Neuron (in vitro differentiated cells): Measurements from ENCODE around the gene TRIM46.
"Not testable (repeated sequence)": the region's sequence is repeated elsewhere in the genome, so short reads cannot be mapped to it uniquely, and the experiment has no call there.

Experiments used
- H2AFZ ChIP-seq: one replicate; pipeline ENCODE4 v1.6.1; 2013; ENCODE audit warnings: low read depth, mild to moderate bottlenecking, inconsistent platforms, low read length, moderate library complexity
- H3K27me3 ChIP-seq: one replicate; pipeline ENCODE4 v1.6.1; 2013; ENCODE audit warnings: low read length; ENCODE audit not compliant: insufficient read depth
- H3K36me3 ChIP-seq: one replicate; pipeline ENCODE4 v1.6.1; 2013; ENCODE audit warnings: low read length; ENCODE audit not compliant: insufficient read depth
- H3K4me1 ChIP-seq: one replicate; pipeline ENCODE4 v1.6.1; 2013; ENCODE audit warnings: low read length; ENCODE audit not compliant: insufficient read depth
- H3K4me3 ChIP-seq: 2 replicates; pipeline ENCODE4 v1.5.1; 2013; ENCODE audit warnings: mild to moderate bottlenecking, low read length, moderate library complexity
- H3K9me3 ChIP-seq: one replicate; pipeline ENCODE4 v1.6.1; 2013; ENCODE audit warnings: low read length

TRIM46 gene

DNA sequence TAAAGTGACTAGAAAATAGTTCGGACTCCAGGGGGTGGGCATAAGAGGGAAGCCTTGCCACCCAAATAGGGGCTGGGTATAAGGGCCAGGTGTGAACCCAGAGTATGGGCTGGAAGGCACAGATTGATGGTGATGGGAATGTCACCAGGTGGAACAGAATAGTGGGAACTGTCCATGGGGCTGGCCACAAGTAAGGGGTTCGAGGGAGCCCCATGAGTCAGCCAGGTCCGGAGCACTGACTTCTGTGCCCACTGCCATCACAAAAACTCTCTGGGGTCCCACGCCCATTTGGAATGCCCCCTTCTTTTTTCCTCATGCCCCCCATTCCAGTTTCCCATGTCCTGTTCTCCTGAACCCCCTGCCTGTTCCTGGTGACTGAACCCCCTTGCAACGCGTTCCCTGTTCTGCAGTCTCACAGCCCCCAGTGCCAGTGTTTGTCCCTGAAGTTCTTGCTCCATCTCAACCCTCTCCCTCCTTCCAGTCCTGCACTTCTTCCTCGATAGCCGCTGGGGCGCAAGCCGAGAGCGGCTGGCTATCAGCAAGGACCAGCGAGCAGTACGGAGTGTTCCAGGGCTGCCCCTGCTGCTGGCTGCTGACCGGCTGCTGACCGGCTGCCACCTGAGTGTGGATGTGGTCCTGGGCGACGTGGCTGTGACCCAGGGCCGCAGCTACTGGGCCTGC, 7.9 kb downstream of the TRIM46 start:
- Histone ChIP-seq H3K27me3 (no peaks in the 10 kb centered on the region), H3K4me1 (no peaks in the 10 kb centered on the region), H2AFZ (no peak overlapping the region), H3K9me3 (no peaks in the 10 kb centered on the region), H3K4me3 (no peak overlapping the region), H3K36me3 (peaks cover 18% of the 10 kb centered on the region)

DNA sequence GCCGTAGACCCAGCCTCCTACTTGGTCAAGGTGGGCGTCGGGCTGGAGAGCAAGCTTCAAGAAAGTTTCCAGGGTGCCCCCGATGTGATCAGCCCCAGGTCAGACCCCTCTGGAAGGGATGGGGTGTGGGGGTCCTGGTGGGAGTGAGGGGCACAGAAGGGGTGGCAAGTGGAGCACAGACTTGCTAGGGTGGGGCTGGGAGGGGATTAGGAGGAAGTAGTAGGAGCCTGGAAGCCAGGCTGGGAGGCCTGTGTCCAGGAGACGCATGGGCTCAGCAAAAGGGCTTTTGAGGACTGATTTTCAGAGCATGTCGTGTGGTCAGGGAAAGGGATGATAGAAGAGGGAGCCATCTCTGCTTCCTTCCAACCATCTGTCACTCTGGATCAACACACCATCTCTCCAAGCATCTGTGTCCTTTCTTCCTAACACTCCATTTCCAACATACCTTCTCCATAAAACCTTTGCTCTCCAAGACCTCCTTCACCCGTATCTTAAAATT, 8.5 kb downstream of the TRIM46 start:
- peaks cover 18% of the 10 kb centered on the region for H3K36me3 ChIP-seq
- no peaks in the 10 kb centered on the region for H3K27me3 ChIP-seq
- H3K4me3 ChIP-seq: no peak overlapping the region
- H3K9me3 ChIP-seq: no peaks in the 10 kb centered on the region
- H3K4me1 ChIP-seq: no peaks in the 10 kb centered on the region
- no peak overlapping the region for H2AFZ ChIP-seq

DNA sequence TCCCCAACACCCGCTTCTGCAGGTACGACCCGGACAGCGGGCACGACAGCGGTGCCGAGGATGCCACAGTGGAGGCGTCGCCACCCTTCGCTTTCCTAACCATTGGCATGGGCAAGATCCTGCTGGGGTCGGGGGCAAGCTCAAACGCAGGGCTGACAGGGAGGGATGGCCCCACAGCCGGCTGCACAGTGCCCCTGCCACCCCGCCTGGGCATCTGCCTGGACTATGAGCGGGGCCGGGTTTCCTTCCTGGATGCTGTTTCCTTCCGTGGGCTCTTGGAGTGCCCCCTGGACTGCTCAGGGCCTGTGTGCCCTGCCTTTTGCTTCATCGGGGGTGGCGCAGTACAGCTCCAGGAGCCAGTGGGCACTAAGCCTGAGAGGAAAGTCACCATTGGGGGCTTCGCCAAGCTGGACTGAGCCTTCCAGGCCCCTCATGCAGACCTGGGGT, 10.1 kb downstream of the TRIM46 start:
- no peaks in the 10 kb centered on the region for H3K9me3 ChIP-seq
- peaks cover 9% of the 10 kb centered on the region for H3K36me3 ChIP-seq
- H3K4me3 ChIP-seq: no peak overlapping the region
- no peaks in the 10 kb centered on the region for H3K4me1 ChIP-seq
- no peaks in the 10 kb centered on the region for H3K27me3 ChIP-seq
- H2AFZ ChIP-seq: no peak overlapping the region

DNA sequence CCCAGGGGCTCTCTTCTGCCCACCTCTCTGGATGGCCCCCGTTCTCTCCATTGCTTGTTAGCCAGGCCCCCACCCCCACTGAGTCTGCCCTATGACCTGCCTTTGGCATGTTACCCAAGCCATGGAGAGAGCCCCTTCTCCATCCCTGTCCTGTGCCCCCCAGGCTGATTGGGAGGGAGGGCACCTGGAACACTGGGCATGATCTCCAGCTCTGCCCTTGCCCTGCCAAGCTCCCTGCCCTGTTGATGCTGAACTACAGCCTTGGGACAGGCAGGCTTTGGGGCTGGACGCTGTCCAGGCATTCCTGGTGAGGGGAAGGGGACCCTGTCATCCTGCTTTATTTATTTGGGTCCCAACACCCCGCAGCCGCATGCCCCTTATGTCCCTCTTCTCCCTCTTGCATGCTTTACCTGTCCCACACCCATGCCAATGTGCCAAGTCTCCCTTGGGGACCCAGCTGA, 10.7 kb downstream of the TRIM46 start:
- Histone ChIP-seq H3K36me3 (peaks cover 5% of the 10 kb centered on the region), H2AFZ (no peak overlapping the region), H3K4me3 (no peak overlapping the region), H3K9me3 (no peaks in the 10 kb centered on the region), H3K4me1 (no peaks in the 10 kb centered on the region), H3K27me3 (no peaks in the 10 kb centered on the region)

DNA sequence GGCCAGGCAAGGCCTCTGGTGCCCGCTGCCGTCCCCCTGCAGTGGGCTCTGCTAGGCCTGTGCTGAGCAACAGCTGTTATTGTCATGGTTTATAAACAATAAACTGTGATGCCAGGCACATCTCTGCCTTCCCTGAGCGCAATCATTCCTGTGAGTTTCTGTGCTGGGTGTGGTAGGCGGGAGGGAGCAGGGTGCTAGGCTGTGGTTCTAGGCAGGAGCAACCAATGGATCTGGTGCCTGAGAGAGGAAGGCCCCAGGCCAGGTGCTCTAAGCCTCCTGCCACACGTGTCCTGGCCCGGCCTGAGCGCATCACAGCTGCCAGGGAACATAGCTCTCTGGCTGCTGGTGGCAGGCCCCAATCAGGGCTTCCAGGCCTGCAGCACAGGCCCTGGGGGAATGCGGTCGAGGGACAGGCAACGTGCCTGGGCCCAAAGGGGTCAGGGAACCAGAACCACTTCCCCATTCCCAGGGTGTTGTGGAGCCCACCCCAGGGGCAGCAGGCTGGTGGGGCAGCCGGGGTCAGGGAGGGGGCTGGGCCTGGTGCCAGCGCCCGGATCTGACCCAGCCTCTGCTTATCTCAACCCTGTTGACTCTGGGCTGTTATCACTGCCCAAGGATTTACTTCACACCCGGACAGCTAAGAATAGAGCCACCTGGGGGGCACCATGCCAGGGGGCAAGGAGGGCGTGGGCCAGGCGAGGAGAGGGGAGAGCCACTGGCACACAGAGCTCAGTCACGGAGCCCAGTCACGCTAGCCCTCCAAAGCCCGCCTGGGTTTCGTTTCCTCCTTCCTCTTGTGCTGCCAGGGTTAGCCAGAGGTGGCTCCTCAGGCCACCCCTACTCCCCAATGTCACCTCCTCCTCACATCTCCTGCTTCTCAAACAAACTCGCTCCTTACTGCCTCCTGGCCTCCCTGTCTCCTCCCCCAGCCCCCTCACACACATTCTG, 11.5 kb downstream of the TRIM46 start:
- H2AFZ ChIP-seq: no peak overlapping the region
- no peaks in the 10 kb centered on the region for H3K36me3 ChIP-seq
- H3K27me3 ChIP-seq: no peaks in the 10 kb centered on the region
- no peaks in the 10 kb centered on the region for H3K9me3 ChIP-seq
- H3K4me1 ChIP-seq: no peaks in the 10 kb centered on the region
- no peak overlapping the region for H3K4me3 ChIP-seq

DNA sequence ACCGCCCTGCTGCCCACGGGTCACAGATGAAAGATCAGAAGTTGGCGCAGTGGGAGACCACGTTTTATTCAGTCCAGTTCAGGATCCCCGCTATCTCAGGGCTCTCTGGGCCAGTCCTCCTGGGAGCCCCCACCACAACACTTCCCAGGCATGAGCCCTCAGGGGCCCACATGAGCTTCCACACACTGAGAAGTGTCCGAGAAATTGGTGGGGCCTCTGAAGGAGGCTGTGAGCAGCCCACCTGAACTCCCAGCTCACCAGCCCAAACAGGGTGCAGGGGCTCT, 12.1 kb downstream of the TRIM46 start:
- H3K9me3 ChIP-seq: no peaks in the 10 kb centered on the region
- no peaks in the 10 kb centered on the region for H3K4me1 ChIP-seq
- H3K36me3 ChIP-seq: no peaks in the 10 kb centered on the region
- no peak overlapping the region for H2AFZ ChIP-seq
- no peaks in the 10 kb centered on the region for H3K27me3 ChIP-seq
- no peak overlapping the region for H3K4me3 ChIP-seq

DNA sequence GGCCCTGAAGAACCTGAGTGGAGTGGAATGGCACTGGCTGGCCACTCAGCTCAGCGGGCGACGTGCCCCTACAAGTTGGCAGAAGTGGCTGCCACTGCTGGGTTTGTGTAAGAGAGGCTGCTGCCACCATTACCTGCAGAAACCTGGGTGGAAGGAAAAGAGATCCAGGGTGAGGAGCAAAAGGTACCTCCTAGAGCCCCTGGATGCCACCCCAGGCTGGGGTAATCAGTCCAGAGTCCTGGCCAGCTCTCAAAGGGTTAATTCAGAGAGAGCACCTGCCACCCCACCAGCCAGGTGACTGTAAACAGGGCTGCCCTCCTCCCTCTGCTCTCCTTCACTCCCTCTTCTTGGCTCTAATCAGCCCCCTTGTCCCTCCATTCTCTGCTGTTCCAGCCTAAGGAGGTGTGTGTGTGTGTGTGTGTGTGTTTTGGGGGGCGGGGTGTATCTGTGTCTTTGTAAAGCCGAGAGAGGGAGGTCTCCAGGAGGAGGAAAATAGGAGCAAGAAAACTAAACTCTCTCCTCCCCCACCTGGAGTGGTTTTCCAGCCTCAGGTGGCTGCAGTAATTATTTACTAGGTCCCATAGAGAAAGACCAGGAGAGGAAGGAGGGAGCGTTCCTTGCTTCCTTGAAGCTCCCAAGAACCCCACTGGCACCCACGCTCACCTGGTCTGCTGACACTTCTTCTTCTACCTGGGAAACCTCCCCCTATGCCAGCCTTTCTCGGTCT, 12.6 kb downstream of the TRIM46 start:
- Histone ChIP-seq H3K27me3 (no peaks in the 10 kb centered on the region), H3K9me3 (no peaks in the 10 kb centered on the region), H2AFZ (no peak overlapping the region), H3K4me3 (no peak overlapping the region), H3K4me1 (no peaks in the 10 kb centered on the region), H3K36me3 (no peaks in the 10 kb centered on the region)

DNA sequence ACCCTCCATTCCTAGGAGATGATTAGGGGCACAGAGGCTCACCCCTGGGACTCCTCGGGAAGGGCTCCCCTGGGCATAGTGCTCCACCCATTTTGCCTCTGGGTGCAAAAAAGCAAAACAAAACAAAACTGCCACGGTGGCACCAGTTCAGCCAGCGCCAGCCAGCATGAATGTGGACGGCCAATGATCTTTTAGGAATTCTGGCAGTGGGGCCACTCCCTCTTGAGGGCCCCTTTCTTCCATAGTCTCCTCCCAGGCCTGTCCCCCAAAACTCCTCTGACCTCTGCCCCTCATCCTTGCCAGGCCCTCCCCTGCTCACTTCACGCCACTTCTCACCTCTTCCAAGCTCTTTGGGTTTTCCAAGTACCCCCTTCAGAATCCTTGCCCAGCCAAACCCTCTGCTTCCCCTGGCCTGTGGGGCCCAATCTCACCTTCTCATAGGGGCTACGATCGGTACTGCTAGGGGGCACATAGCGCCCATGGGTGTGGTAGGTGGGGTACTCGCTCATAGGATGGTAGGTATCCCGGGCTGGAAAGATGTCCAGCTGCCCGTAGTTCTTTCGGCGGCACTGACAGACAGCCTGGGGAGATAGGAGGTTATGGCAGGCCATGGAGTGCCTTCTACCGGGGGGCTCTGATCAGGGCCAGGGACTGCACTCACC, 13.3 kb downstream of the TRIM46 start:
- Histone ChIP-seq H3K27me3 (no peaks in the 10 kb centered on the region), H2AFZ (no peak overlapping the region), H3K4me3 (no peak overlapping the region), H3K36me3 (no peaks in the 10 kb centered on the region), H3K4me1 (no peaks in the 10 kb centered on the region), H3K9me3 (no peaks in the 10 kb centered on the region)

DNA sequence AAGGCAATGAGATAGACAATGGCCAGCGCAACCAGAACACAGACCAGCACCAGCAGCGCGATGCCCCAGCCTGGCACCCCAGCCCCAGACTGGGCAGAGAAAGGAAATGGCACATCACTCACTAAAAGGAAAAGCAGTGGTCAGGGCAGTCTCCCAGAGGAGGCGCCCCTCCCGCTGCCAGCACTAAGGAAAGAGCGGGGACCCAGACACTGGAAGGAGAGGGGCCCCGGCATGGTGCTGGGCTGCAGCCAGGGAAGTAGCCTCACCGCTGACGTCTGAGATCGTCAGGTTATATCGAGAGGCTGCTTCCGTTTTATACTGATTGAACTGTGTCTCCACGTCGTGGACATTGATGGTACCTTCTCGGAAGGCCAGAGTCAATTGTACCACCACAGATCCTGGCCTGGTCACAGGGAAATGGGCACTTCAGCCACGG, 13.8 kb downstream of the TRIM46 start:
- Histone ChIP-seq H2AFZ (no peak overlapping the region), H3K27me3 (no peaks in the 10 kb centered on the region), H3K9me3 (no peaks in the 10 kb centered on the region), H3K36me3 (no peaks in the 10 kb centered on the region), H3K4me1 (peaks cover 2% of the 10 kb centered on the region), H3K4me3 (no peak overlapping the region)

DNA sequence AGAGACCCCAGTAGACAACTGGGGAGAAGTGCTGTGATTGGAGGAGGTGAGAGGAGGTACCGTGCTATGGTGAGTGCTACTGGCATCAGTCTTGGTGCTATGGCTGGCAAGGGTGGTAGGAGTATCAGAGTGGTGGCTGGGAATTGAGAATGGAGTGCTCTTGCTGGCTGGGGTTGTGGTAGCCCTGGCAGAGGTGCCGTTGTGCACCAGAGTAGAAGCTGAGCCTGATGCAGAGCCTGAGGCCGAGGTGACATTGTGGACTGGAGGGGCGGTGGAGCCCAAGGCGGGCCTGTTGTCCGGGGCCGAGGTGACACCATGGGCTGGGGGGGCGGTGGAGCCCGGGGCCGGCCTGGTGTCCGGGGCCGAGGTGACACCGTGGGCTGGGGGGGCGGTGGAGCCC, 14.6 kb downstream of the TRIM46 start:
- Histone ChIP-seq H2AFZ (no peak overlapping the region), H3K27me3 (no peaks in the 10 kb centered on the region), H3K4me1 (peaks cover 9% of the 10 kb centered on the region), H3K9me3 (no peaks in the 10 kb centered on the region), H3K4me3 (no peak overlapping the region), H3K36me3 (no peaks in the 10 kb centered on the region)

DNA sequence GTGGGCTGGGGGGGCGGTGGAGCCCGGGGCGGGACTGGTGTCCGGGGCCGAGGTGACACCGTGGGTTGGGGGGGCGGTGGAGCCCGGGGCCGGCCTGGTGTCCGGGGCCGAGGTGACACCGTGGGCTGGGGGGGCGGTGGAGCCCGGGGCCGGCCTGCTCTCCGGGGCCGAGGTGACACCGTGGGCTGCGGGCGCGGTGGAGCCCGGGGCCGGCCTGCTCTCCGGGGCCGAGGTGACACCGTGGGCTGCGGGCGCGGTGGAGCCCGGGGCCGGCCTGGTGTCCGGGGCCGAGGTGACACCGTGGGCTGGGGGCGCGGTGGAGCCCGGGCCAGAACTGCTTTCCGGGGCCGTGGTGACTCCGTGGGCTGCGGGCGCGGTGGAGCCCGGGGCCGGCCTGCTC, 16.3 kb downstream of the TRIM46 start:
- peaks cover 15% of the 10 kb centered on the region for H3K4me1 ChIP-seq
- H3K9me3 ChIP-seq, H3K36me3 ChIP-seq, H3K4me3 ChIP-seq, H2AFZ ChIP-seq, H3K27me3 ChIP-seq: not testable (repeated sequence)

DNA sequence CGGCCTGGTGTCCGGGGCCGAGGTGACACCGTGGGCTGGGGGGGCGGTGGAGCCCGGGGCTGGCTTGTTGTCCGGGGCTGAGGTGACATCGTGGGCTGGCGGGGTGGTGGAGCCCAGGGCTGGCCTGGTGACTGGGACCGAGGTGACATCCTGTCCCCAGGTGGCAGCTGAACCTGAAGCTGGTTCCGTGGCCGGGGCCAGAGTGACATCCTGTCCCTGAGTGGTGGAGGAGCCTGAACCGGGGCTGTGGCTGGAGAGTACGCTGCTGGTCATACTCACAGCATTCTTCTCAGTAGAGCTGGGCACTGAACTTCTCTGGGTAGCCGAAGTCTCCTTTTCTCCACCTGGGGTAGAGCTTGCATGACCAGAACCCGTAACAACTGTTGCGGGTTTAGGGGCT, 18.3 kb downstream of the TRIM46 start:
- Histone ChIP-seq H3K4me1 (peaks cover 22% of the 10 kb centered on the region), H3K27me3 (no peaks in the 10 kb centered on the region), H3K9me3 (no peaks in the 10 kb centered on the region), H3K36me3 (peaks cover 7% of the 10 kb centered on the region), H3K4me3 (no peak overlapping the region), H2AFZ (no peak overlapping the region)
